IMR-90 (cell line): Measurements from ENCODE around the gene CERS6. TPM values are rescaled to one million over a fixed set of nuclear protein-coding genes. Genes with fewer than 3 reads are reported as not detected.

ENCODE experiments used
- ATAC-seq: fragments of 200-7000 bp; cut with Tn5 transposase; 2 replicates; pipeline ENCODE4 v1.9.1; 2020; ENCODE audit warnings: low read depth, mild to moderate bottlenecking, moderate library complexity
- BruUV-seq: library from RNA; stranded (reverse); fragments of 400-500 nt; replicated peaks from 2 replicates; lab custom pipeline; 2021; lab: Mats Ljungman, UMichigan
- CTCF ChIA-PET: fragments of 300-600 bp; formaldehyde crosslinking; extraction: SDS; loops from one replicate; lab custom pipeline; 2021; ENCODE audit warnings: antibody characterized with exemption; lab: Yijun Ruan, JAX
- POLR2A ChIA-PET: fragments of 300-600 bp; sonication (Branson Sonifier 250); formaldehyde crosslinking; loops from one replicate; lab custom pipeline; 2022; ENCODE audit warnings: antibody characterized with exemption; ENCODE audit not compliant: unreplicated experiment; lab: Charles Lee
- DNase-seq: peaks from one replicate; pipeline ENCODE4 v3.0.0; 2013
- H2AFZ ChIP-seq: replicated peaks from 2 replicates; pipeline ENCODE3; 2013; ENCODE audit warnings: low read length, mild to moderate bottlenecking; ENCODE audit not compliant: poor library complexity
- H2AK5ac ChIP-seq: 2 replicates; pipeline ENCODE4 v1.6.1; 2013; ENCODE audit warnings: low read depth, low read length, inconsistent platforms
- H2AK9ac ChIP-seq: replicated peaks from 2 replicates; pipeline ENCODE3; 2013; ENCODE audit warnings: mild to moderate bottlenecking, low read depth, low read length, moderate library complexity; ENCODE audit not compliant: poor library complexity
- H2BK120ac ChIP-seq: 2 replicates; pipeline ENCODE4 v1.6.1; 2013; ENCODE audit warnings: low read depth, low read length, inconsistent platforms
- H2BK15ac ChIP-seq: 3 replicates; pipeline ENCODE4 v1.6.1; 2013; ENCODE audit warnings: low read depth, low read length, inconsistent platforms
- H2BK20ac ChIP-seq: 2 replicates; pipeline ENCODE4 v1.6.1; 2013; ENCODE audit warnings: low read depth, mild to moderate bottlenecking, inconsistent platforms, low read length, moderate library complexity
- H2BK5ac ChIP-seq: 2 replicates; pipeline ENCODE4 v1.6.1; 2013; ENCODE audit warnings: mild to moderate bottlenecking, low read depth, low read length, inconsistent platforms; ENCODE audit not compliant: poor library complexity, severe bottlenecking
- H3K14ac ChIP-seq: replicated peaks from 2 replicates; pipeline ENCODE4 v1.6.1; 2013; ENCODE audit warnings: low read depth, low read length, inconsistent platforms
- H3K18ac ChIP-seq: 2 replicates; pipeline ENCODE4 v1.6.1; 2013; ENCODE audit warnings: low read depth, low read length, control low read depth
- H3K23ac ChIP-seq: 2 replicates; pipeline ENCODE4 v1.6.1; 2013; ENCODE audit warnings: low read depth, low read length, inconsistent platforms
- H3K27ac ChIP-seq: 2 replicates; pipeline ENCODE4 v1.5.1; 2013; ENCODE audit warnings: mild to moderate bottlenecking, control low read depth, low read length; ENCODE audit not compliant: insufficient read depth
- H3K27me3 ChIP-seq: 2 replicates; pipeline ENCODE4 v1.6.1; 2013; ENCODE audit warnings: low read length; ENCODE audit not compliant: control insufficient read depth, insufficient read depth
- H3K36me3 ChIP-seq: 2 replicates; pipeline ENCODE4 v1.6.1; 2013; ENCODE audit warnings: low read length, mixed read lengths; ENCODE audit not compliant: control insufficient read depth, insufficient read depth
- H3K4ac ChIP-seq: 2 replicates; pipeline ENCODE4 v1.6.1; 2013; ENCODE audit warnings: low read depth, low read length, inconsistent platforms
- H3K4me1 ChIP-seq: 2 replicates; pipeline ENCODE4 v1.6.1; 2013; ENCODE audit warnings: low read length, mixed read lengths; ENCODE audit not compliant: control insufficient read depth, insufficient read depth
- H3K4me2 ChIP-seq: 2 replicates; pipeline ENCODE4 v1.6.1; 2013; ENCODE audit warnings: low read depth, mild to moderate bottlenecking, control low read depth, low read length, moderate library complexity
- H3K4me3 ChIP-seq: 2 replicates; pipeline ENCODE4 v1.5.1; 2013; ENCODE audit warnings: low read depth, mild to moderate bottlenecking, control low read depth, low read length, moderate library complexity; ENCODE audit not compliant: insufficient read depth
- H3K56ac ChIP-seq: 2 replicates; pipeline ENCODE4 v1.6.1; 2013; ENCODE audit warnings: low read length, inconsistent platforms; ENCODE audit not compliant: insufficient read depth; ENCODE audit errors: extremely low read depth
- H3K79me1 ChIP-seq, 2 experiments: 2 replicates each; pipeline ENCODE4 v1.6.1; 2013; ENCODE audit warnings: low read length in 2 of 2, inconsistent platforms in 1 of 2, low read depth in 1 of 2
- H3K9ac ChIP-seq: 2 replicates; pipeline ENCODE4 v1.6.1; 2013; ENCODE audit warnings: low read depth, low read length, control low read depth
- H3K9me1 ChIP-seq: 2 replicates; pipeline ENCODE4 v1.6.1; 2013; ENCODE audit warnings: low read length, inconsistent platforms; ENCODE audit not compliant: insufficient read depth
- H3K9me3 ChIP-seq: 2 replicates; pipeline ENCODE4 v1.6.1; 2013; ENCODE audit warnings: low read length; ENCODE audit not compliant: control insufficient read depth, insufficient read depth
- H4K20me1 ChIP-seq: 2 replicates; pipeline ENCODE4 v1.6.1; 2013; ENCODE audit warnings: low read length, inconsistent platforms; ENCODE audit not compliant: insufficient read depth
- H4K5ac ChIP-seq: 2 replicates; pipeline ENCODE4 v1.6.1; 2013; ENCODE audit warnings: mild to moderate bottlenecking, low read depth, low read length, control low read depth
- H4K8ac ChIP-seq, 2 experiments: 2 replicates each; pipeline ENCODE4 v1.6.1; 2013; ENCODE audit warnings: low read depth in 2 of 2, low read length in 2 of 2, control low read depth in 1 of 2, inconsistent platforms in 1 of 2
- H4K91ac ChIP-seq: 2 replicates; pipeline ENCODE4 v1.6.1; 2013; ENCODE audit warnings: low read depth, low read length, inconsistent platforms; ENCODE audit not compliant: insufficient read depth
- FOS ChIP-seq: fragments of 150-350 bp; IDR thresholded peaks from 2 replicates; pipeline ENCODE4 v1.6.1; 2016; ENCODE audit warnings: low read depth, low read length
- NFE2L2 ChIP-seq: fragments of 150-350 bp; IDR thresholded peaks from 2 replicates; pipeline ENCODE4 v1.6.1; 2016; ENCODE audit warnings: low read depth, mild to moderate bottlenecking, low read length
- RCOR1 ChIP-seq: IDR thresholded peaks from 2 replicates; pipeline ENCODE4 v1.6.1; 2012; ENCODE audit warnings: mild to moderate bottlenecking, low read length, improper control_type of control experiment; ENCODE audit not compliant: insufficient replicate concordance
- RFX5 ChIP-seq: IDR thresholded peaks from 2 replicates; pipeline ENCODE4 v1.8.0; 2012; ENCODE audit warnings: low read depth, mild to moderate bottlenecking, low read length, moderate library complexity
- WGBS, 2 experiments: methylation state at CpG; one replicate each; pipeline versions ENCODE4 v1.1.5 to v1.1.7; 2013; ENCODE audit warnings: missing lambda C conversion rate in 2 of 2; ENCODE audit not compliant: insufficient read length in 1 of 2; ENCODE audit errors: extremely low coverage in 2 of 2; 5-methylcytosine and 5-hydroxymethylcytosine counted together
- dilution Hi-C: fragments of 300-500 bp; cut with HindIII; formaldehyde crosslinking; loops from one replicate; pipeline ENCODE4 v1.14.3; 2018; ENCODE audit warnings: low sequenced_read_pairs; ENCODE audit not compliant: unreplicated experiment
- in situ Hi-C: fragments of 300-500 bp; cut with MboI; formaldehyde crosslinking; loops from 3 replicates; pipeline ENCODE4 v1.14.3; 2019; ENCODE audit warnings: low sequenced_read_pairs, inconsistent platforms, mixed read lengths
- intact Hi-C: fragments of 100-400 bp; cut with micrococcal nuclease; formaldehyde crosslinking; loops from 2 replicates; pipeline ENCODE4 v1.10.0; 2022
- polyA plus RNA-seq, 3 experiments: library from polyadenylated mRNA; depleted of rRNA; stranded (reverse); fragments of >200 nt; gene quantifications; 2 replicates each; pipeline ENCODE4 v1.2.3, GENCODE V29; 2012; ENCODE audit warnings: low replicate concordance in 1 of 3
- total RNA-seq: library from RNA; depleted of rRNA; stranded (reverse); fragments of >200 nt; gene quantifications from 2 replicates; pipeline ENCODE4 v1.2.3, GENCODE V29; 2012

The CERS6 gene
- total and polyA plus RNA-seq, 2 of the 4 experiments (the other 2 are of a cell fraction): 2.1 to 5.7 TPM

DNA sequence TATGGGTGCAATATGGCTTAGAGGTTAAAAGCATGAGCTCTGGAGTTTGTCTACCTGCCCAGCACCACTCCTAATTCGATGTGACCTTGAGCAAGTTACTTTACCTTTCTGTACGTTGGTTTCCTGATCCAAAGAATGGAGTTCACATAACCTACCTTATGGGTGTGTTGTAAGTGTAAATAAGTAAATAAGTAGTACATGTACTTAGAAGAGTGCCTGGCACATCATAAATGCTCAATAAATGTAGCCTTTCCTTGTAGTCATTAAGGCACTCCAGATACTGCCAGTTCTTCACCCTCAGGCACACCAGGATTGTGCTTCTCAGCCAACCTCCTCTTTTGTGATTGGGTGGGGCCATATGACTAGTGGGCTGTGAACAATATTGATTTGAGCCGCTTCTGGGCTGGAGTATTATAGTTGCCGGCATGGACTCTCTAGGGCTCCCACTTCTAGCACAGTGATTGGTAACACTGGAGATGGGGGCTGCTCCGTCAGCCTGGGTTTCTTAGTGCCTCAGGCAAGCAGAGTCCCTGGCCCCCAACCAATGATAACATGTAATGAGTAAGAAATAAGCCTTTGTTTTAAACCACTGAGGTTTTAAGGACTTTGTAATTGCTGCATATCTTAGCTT lies 244.7 kb downstream of the CERS6 start:
- Histone ChIP-seq H2BK120ac (no peak overlapping the region), H3K4ac (no peak overlapping the region), H2AK9ac (no peak overlapping the region), H3K14ac (no peak overlapping the region), H3K4me1 (0 out of 2 replicates have a peak, but pooled peaks cover 2% of the 10 kb centered on the region), H4K8ac (no peak overlapping the region), H2BK20ac (no peak overlapping the region), H2BK5ac (no peak overlapping the region), H3K56ac (no peak overlapping the region), H2BK15ac (no peak overlapping the region), H3K27me3 (no peaks in the 10 kb centered on the region), H3K27ac (no peak overlapping the region), H3K4me3 (no peak overlapping the region), H4K20me1 (no peaks in the 10 kb centered on the region), H2AFZ (no peak overlapping the region), H3K9ac (no peak overlapping the region), H3K4me2 (no peak overlapping the region), H2AK5ac (no peak overlapping the region), H3K18ac (no peak overlapping the region), H3K9me1 (no peaks in the 10 kb centered on the region), H4K5ac (no peak overlapping the region), H3K23ac (no peak overlapping the region), H4K91ac (no peak overlapping the region), H3K79me1 (no peaks in the 10 kb centered on the region), H3K9me3 (no peaks in the 10 kb centered on the region), H3K36me3 (no peaks in the 10 kb centered on the region)
- intact Hi-C loops: loop anchor here (10.0 kb wide), 1 partner anchor 566 kb away; no protein-coding TSS in a partner anchor
- POLR2A ChIA-PET: interaction anchor here (0.7 kb wide), 1 partner anchor 26 kb away, joined by 3 read pairs; no protein-coding TSS in a partner anchor
- CTCF ChIA-PET: no interaction called here
- no TSS peak for BruUV-seq
- in situ Hi-C loops: no loop called here
- WGBS, 2 experiments: 100% methylated on average over 1 of the region's 5 CpGs; no CpG with 5 or more reads in 1 of the 2 experiments
- no peak for TF ChIP-seq FOS
- no peak for TF ChIP-seq NFE2L2
- TF ChIP-seq RFX5: no peak
- no peak for TF ChIP-seq RCOR1
- ATAC-seq: no peak
- dilution Hi-C loops: no loop called here
- peak; percentile 11 for DNase-seq
